Astrocyte of the spinal cord (primary cell): ENCODE data around the gene ADGRL2.

Source experiments
- DNase-seq: peaks from one replicate; pipeline ENCODE4 v3.0.0; 2011; ENCODE audit warnings: low read depth, low spot score
- H3K4me3 ChIP-seq: 2 replicates; pipeline ENCODE4 v1.5.1; 2011; ENCODE audit warnings: low read depth, mild to moderate bottlenecking, low read length, moderate library complexity
- CTCF ChIP-seq: IDR thresholded peaks from 2 replicates; pipeline ENCODE4 v1.5.1; 2012; ENCODE audit warnings: low read depth, mild to moderate bottlenecking, low read length, inconsistent platforms
- in situ Hi-C: cut with HindIII; loops from 2 replicates; pipeline ENCODE4 v1.10.0; 2017; ENCODE audit warnings: low sequenced_read_pairs

ADGRL2 gene

GRCh38 chr1:81833722-81834121, 33.0 kb downstream of the ADGRL2 start:
- DNase-seq: no peak
- no peak for TF ChIP-seq CTCF
- no peak overlapping the region for H3K4me3 ChIP-seq
- in situ Hi-C loops: no loop called here

GRCh38 chr1:81834268-81834667, 33.5 kb downstream of the ADGRL2 start:
- DNase-seq: peak; percentile 20
- TF ChIP-seq CTCF: no peak
- in situ Hi-C loops: no loop called here
- no peak overlapping the region for H3K4me3 ChIP-seq

GRCh38 chr1:81834921-81835698, 34.4 kb downstream of the ADGRL2 start:
- TF ChIP-seq CTCF: no peak
- H3K4me3 ChIP-seq: no peak overlapping the region
- in situ Hi-C loops: no loop called here
- peak; percentile 26 for DNase-seq

- no peak overlapping the region for H3K4me3 ChIP-seq
- no peak for DNase-seq
- in situ Hi-C loops: no loop called here
- TF ChIP-seq CTCF: no peak
These were observed 35.4 kb downstream of the ADGRL2 start for GRCh38 chr1:81836007-81836626.

GRCh38 chr1:81838600-81839218, 38.0 kb downstream of the ADGRL2 start:
- in situ Hi-C loops: no loop called here
- DNase-seq: no peak
- no peak for TF ChIP-seq CTCF
- no peak overlapping the region for H3K4me3 ChIP-seq

GRCh38 chr1:81840805-81841204, 40.1 kb downstream of the ADGRL2 start:
- no peak for DNase-seq
- no peak overlapping the region for H3K4me3 ChIP-seq
- in situ Hi-C loops: no loop called here
- TF ChIP-seq CTCF: no peak
